GM23338 (cell line): ENCODE measurements around the gene HERC2. TPM values are rescaled to one million over a fixed set of nuclear protein-coding genes. Genes with fewer than 3 reads are reported as not detected.

Experiments
- polyA plus RNA-seq: library from polyadenylated mRNA; unstranded; fragments of >200 nt; fragmentation: Nextera tagmentation; extraction: Ambion mirVana; gene quantifications from 2 replicates; pipeline ENCODE4 v1.2.1, GENCODE V29; 2016
- small RNA-seq: library from RNA; depleted of rRNA; stranded (forward); fragments of <200 nt; gene quantifications from one replicate; pipeline ENCODE3, GENCODE V24; 2014; ENCODE audit warnings: low replicate concordance
- total RNA-seq: library from RNA; depleted of rRNA; stranded (reverse); fragments of >200 nt; shearing (Covaris generic); gene quantifications from 2 replicates; pipeline ENCODE4 v1.2.3, GENCODE V29; 2014; rRNA removed

HERC2 gene
- total and polyA plus RNA-seq, 2 experiments from 2014 or later: 71.3 to 80.7 TPM

Small RNA genes lying within 50 kb of the gene (small RNA-seq; reads per million reads assigned to genes)
- gene AC091304.5: not detected

Other genes with a start within 250 kb of the HERC2 start
- gene OCA2, start 222.9 kb downstream of the HERC2 start, total RNA-seq: 0.39 and 0.69 TPM in 2 replicates
- 0.38 and 0.40 TPM in 2 replicates for gene OCA2, start 222.9 kb downstream of the HERC2 start, polyA plus RNA-seq
- gene GOLGA6L24, start 35.9 kb upstream of the HERC2 start, total RNA-seq: not detected in 2 replicates
- gene GOLGA6L24, start 35.9 kb upstream of the HERC2 start, polyA plus RNA-seq: not detected in 2 replicates
- not detected in 2 replicates for gene GOLGA8F, start 56.5 kb upstream of the HERC2 start, total RNA-seq
- gene GOLGA8F, start 56.5 kb upstream of the HERC2 start, polyA plus RNA-seq: not detected in 2 replicates
- not detected in 2 replicates for gene GOLGA8G, start 210.8 kb upstream of the HERC2 start, total RNA-seq
- gene GOLGA8G, start 210.8 kb upstream of the HERC2 start, polyA plus RNA-seq: not detected in 2 replicates
- not detected in 2 replicates for gene GOLGA6L25, start 231.4 kb upstream of the HERC2 start, total RNA-seq
- gene GOLGA6L25, start 231.4 kb upstream of the HERC2 start, polyA plus RNA-seq: not detected in 2 replicates